T-helper 17 cell (primary cell): Measurements from ENCODE around the gene UBL5. TPM values are rescaled to one million over a fixed set of nuclear protein-coding genes. Genes with fewer than 3 reads are reported as not detected.

Source experiments
- ATAC-seq: fragments of 150-1000 bp; cut with Tn5 transposase; 2 replicates; pipeline ENCODE4 v1.10.0; 2021; ENCODE audit warnings: mild to moderate bottlenecking, moderate library complexity
- DNase-seq, 3 donors: peaks; one replicate each; pipeline versions ENCODE4 v3.0.0 to v3.0.0-alpha.2; 2020 to 2021
- H3K9me3 ChIP-seq: one replicate; pipeline ENCODE4 v1.7.0; 2013; ENCODE audit warnings: low read length, mild to moderate bottlenecking; ENCODE audit not compliant: control insufficient read depth, poor library complexity, severe bottlenecking
- H3K27ac Mint-ChIP-seq: one replicate; pipeline ENCODE4 v1.8.0; 2022; ENCODE audit warnings: mild to moderate bottlenecking, moderate library complexity, mixed read lengths
- H3K27me3 Mint-ChIP-seq: one replicate; pipeline ENCODE4 v1.8.0; 2022; ENCODE audit warnings: mixed read lengths
- H3K36me3 Mint-ChIP-seq: one replicate; pipeline ENCODE4 v1.8.0; 2022; ENCODE audit warnings: low read depth, mixed read lengths
- H3K4me1 Mint-ChIP-seq: one replicate; pipeline ENCODE4 v1.8.0; 2022; ENCODE audit warnings: mild to moderate bottlenecking, mixed read lengths
- H3K4me3 Mint-ChIP-seq: one replicate; pipeline ENCODE4 v1.8.0; 2022; ENCODE audit warnings: mild to moderate bottlenecking, moderate library complexity, mixed read lengths
- total RNA-seq, 4 donors: library from RNA in 2 of 4; stranded (reverse) in 2 of 4; gene quantifications; one replicate each; pipeline ENCODE4 v1.2.3 and lab custom pipeline; 2022 to 2026

Gene UBL5
- total RNA-seq, 2 donors from 2014 or later: 202 to 207 TPM

DNA sequence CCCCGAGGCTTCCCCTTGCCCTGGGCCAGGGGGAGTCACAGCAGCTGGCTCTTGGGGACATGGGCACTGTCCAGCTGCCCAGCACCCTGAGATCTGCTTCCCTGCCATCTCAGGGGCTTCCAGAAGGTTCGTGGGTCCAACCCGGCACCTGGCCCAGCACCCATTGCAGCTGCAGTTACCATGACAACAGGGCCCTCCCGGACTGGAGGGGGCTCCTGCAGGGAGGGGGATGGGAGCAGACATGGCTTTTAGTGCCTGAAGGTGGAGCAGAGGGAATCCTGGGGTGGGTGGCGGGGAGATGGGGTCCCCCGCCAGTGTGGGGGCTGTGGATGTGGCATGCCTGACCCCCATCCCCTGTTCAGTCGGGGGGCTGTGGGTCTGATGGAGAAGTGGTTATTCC is 22.1 kb downstream of the UBL5 start:
- H3K36me3 Mint-ChIP-seq: peaks cover 3% of the 10 kb centered on the region
- peaks cover 26% of the 10 kb centered on the region for H3K4me1 Mint-ChIP-seq

DNA sequence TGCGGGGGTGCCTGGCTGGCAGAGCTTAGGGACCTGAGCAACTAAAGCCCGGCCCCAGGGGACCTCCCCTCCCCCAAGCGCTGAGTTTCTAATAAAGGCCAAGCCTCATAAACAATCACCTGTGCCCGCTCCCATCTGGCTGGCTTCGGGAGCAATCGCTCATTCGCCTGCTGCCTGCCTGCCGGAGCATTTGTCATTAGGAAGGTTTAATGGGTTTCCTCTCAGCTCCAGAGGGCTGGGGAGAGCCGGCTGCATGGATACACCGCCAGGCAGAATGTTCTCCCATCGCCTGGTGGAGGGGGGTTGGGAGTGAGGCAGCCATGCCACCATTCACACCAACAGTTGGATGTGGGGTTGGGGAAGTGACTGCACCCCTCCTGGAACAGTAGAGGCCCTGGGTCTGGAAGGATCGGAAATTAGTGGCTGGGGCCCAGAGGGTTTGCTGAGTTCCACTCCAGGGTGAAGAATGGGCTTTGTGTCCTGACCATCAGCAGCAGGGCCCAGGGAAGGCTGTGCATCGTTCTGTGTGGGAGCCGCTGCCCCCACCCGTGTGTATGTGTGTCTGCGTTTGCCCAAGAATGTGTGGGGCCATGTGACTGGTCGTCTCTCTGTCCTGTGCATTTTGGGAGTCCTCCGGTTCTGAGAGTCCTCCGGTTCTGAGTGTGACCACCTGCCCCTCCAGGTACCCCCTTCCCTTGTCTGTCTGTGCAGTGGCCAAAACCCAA is 22.7 kb downstream of the UBL5 start:
- Mint-ChIP-seq H3K4me1 (peaks cover 21% of the 10 kb centered on the region), H3K27ac (no peak overlapping the region), H3K4me3 (no peak overlapping the region), H3K27me3 (no peaks in the 10 kb centered on the region), H3K36me3 (peaks cover 3% of the 10 kb centered on the region)
- no peaks in the 10 kb centered on the region for H3K9me3 ChIP-seq
- no peak for ATAC-seq
- DNase-seq: no peak

More for the DNA sequence above, 22.1 kb downstream of the UBL5 start:
- no peak overlapping the region for H3K4me3 Mint-ChIP-seq
- DNase-seq (no peak), ATAC-seq (no peak)
- no peaks in the 10 kb centered on the region for H3K9me3 ChIP-seq
- no peaks in the 10 kb centered on the region for H3K27me3 Mint-ChIP-seq
- H3K27ac Mint-ChIP-seq: no peak overlapping the region

DNA sequence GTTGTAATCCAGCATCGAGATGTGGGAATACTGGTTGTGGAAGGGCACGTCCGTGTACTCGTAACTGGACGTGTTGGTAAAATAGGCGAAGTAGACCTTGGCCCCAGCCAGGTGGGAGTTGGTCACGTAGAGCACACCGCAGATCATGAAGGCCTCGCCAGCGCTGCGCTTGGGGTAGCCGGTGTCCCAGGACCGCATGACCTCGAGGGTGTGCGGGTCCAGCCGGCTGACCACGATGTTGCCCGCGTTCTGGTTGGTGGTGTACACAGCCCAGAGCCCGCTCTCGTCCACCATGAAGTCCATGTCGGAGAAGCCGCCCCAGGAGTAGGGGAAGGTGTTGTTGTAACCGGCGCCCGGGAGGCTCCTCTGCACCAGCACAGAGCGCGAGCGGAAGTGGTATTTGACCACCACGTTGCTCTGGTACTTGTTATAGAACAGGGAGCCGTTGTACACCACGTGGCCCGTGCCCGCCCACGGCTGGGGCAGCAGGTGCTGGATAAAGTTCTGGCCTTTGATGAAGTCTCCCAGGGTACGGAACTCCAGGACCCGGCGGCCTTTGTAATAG is 26.6 kb downstream of the UBL5 start:
- Mint-ChIP-seq H3K36me3 (peaks cover 5% of the 10 kb centered on the region), H3K4me1 (peaks cover 40% of the 10 kb centered on the region), H3K4me3 (no peak overlapping the region), H3K27ac (peak overlapping the region; percentile 44), H3K27me3 (no peaks in the 10 kb centered on the region)
- no peaks in the 10 kb centered on the region for H3K9me3 ChIP-seq
- ATAC-seq (no peak), DNase-seq (no peak)

DNA sequence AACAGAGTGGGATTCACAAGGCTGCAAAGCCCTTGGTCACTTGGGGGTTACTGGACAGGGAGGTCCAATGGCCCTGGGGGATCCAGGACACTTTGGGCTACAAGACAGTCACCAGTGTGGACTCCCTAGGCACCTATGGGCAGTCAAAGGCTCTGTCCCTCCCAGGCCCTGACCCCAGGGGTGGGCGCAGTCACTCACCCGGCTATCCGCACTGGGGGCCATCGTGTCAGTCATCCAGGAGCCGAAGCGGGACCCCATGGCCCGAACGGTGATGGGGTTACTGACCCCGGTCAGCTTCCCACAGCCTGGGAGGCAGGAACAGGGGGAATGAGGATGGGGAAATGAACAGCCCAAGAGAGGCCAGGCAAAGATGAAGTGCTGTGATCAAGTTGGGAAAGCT is 28.9 kb downstream of the UBL5 start:
- H3K9me3 ChIP-seq: no peaks in the 10 kb centered on the region
- H3K27me3 Mint-ChIP-seq: no peaks in the 10 kb centered on the region
- DNase-seq (no peak), ATAC-seq (no peak)
- peak overlapping the region; percentile 98 for H3K4me3 Mint-ChIP-seq
- H3K27ac Mint-ChIP-seq: peak overlapping the region; percentile 96
- peaks cover 5% of the 10 kb centered on the region for H3K36me3 Mint-ChIP-seq
- peaks cover 51% of the 10 kb centered on the region for H3K4me1 Mint-ChIP-seq

DNA sequence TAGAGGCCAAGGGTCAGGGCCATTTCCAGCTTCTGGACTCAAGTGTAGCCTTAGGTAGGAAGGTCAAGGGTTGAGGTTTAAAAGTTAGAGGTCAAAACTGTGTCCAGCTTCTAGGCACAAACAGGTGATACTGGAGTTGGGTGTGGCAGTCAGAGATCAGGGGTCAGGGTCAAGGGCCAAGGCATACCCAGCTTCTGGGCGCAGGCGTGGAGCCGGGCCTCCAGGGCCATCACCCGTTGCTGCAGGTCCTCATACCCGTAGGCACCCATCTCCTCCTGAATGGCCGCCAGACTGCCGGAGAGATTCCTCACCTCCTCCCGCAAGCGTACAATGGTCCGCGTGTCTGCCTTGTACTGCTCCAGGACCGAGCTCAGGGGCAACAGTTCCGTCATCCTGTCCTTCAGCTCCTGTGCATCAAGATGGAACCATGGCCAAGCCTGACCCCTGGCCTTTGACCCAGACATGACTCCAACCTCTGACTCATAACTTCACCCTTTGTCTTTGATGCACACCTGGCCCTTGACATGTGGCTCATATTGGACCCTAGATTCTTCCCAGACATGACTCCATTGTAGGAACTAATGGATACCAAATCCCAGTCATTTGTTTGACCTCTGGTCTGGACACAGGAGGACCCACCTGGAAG is 29.5 kb downstream of the UBL5 start:
- DNase-seq (no peak), ATAC-seq (no peak)
- Mint-ChIP-seq H3K36me3 (peaks cover 5% of the 10 kb centered on the region), H3K4me3 (peak overlapping the region; percentile 98), H3K4me1 (peaks cover 53% of the 10 kb centered on the region), H3K27me3 (no peaks in the 10 kb centered on the region), H3K27ac (peak overlapping the region; percentile 96)
- H3K9me3 ChIP-seq: no peaks in the 10 kb centered on the region

DNA sequence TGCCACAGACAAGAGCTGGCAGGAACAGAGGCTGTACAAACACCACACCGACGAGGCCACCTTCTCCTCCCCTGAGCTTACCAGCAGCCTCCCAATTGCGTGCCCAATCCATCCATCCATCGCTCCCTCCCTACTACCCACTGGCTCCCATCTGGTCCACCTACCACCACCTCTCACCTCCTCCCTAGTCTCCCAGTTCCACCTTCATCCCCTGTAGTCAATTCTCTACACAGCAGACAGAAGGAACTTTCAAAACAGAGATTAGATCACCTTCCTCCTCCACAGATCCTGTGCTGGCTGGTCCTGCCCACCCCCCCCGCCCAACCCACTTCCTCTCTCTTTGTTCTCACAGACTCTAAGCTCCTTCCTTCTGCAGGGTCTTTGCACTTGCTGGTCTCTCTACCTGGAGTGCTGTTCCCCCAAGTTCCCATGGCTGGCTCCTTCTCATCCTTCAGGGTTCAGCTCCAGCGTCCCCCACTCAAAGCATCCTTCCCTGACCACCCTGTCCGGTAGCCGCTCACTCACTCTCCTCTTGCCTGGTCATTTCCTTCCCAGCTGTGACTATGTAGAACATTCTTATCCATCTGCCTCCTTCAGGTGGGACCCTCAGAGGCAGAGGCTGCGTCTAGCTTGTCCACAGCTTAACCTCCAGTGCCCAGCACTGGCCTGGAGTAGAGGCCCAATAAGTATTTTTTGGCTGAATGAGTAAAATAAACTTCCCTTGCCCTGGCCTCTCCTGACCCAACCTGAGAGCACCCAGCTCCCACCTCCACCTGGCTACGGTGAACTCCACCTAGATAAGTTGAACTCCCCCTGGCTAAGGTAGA is 30.4 kb downstream of the UBL5 start:
- peak overlapping the region; percentile 96 for H3K27ac Mint-ChIP-seq
- H3K4me1 Mint-ChIP-seq: peaks cover 54% of the 10 kb centered on the region
- no peaks in the 10 kb centered on the region for H3K9me3 ChIP-seq
- H3K36me3 Mint-ChIP-seq: peaks cover 5% of the 10 kb centered on the region
- ATAC-seq: peak; percentile 89
- H3K4me3 Mint-ChIP-seq: peak overlapping the region; percentile 98
- DNase-seq: no peak
- H3K27me3 Mint-ChIP-seq: no peaks in the 10 kb centered on the region

DNA sequence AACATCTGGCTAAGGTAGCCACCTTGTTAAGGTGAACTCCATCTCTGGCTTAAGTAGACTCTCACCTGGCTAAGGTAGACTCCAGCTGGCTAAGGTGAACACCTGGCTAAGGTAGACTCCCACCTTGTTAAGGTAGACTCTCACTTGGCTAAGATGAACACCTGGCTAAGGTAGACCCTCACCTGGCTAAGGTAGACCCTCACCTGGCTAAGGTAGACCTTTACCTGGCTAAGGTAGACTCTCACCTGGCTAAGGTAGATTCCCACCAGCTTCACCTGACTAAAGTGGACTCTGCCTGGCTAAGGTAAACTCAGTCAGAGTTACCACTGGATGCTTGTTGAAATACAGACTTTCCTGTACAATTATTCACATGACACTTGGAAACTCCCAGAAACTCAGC is 31.0 kb downstream of the UBL5 start:
- Mint-ChIP-seq H3K27ac (peak overlapping the region; percentile 96), H3K27me3 (no peaks in the 10 kb centered on the region), H3K4me3 (peak overlapping the region; percentile 98), H3K36me3 (peaks cover 4% of the 10 kb centered on the region), H3K4me1 (peaks cover 59% of the 10 kb centered on the region)
- ATAC-seq (no peak), DNase-seq (no peak)
- H3K9me3 ChIP-seq: no peaks in the 10 kb centered on the region

DNA sequence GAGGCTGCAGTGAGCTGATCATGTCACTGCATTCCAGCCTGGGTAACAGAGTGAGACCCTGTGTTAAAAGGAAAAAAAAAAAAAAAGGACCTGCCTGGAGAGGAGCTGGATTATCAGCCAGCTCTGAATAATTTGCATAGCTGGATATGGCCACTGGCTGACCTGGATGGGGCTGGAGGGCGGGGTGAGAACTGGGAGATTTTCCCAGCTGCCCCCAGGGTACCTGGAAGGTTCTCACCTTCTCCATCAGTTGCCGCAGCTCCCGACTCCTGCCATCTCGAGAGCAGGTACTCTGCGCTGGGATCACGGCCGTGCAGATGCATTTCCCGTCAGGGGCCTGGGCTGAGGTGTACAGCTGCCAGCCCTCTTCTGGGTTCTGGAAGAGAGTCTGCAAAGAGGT is 32.7 kb downstream of the UBL5 start:
- Mint-ChIP-seq H3K27ac (peak overlapping the region; percentile 29), H3K27me3 (no peaks in the 10 kb centered on the region), H3K4me3 (no peak overlapping the region)

DNA sequence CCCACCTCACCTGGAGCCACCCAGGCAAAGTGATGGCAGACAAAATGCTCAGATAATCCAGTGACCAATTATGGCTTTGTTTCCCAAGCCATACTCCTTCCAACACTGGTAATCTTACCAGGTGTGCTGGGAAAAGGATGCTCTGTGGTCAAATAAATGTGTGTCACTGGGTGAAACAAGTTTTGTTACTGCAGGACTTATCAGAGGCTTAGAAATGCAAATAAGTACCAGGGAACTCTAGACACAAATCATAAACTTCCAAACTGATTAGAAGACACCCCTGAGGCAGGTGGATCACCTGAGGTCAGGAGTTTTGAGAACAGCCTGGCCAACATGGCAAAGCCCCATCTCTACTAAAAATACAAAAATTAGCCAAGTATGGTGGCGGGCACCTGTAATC is 33.8 kb downstream of the UBL5 start:
- no peaks in the 10 kb centered on the region for H3K9me3 ChIP-seq
- peaks cover 63% of the 10 kb centered on the region for H3K4me1 Mint-ChIP-seq
- H3K27me3 Mint-ChIP-seq: no peaks in the 10 kb centered on the region
- H3K4me3 Mint-ChIP-seq: peak overlapping the region; percentile 71
- no peak for DNase-seq
- peak overlapping the region; percentile 68 for H3K27ac Mint-ChIP-seq
- peaks cover 2% of the 10 kb centered on the region for H3K36me3 Mint-ChIP-seq
- no peak for ATAC-seq

More for the DNA sequence above, 32.7 kb downstream of the UBL5 start:
- no peak for ATAC-seq
- no peak for DNase-seq
- Mint-ChIP-seq H3K4me1 (peaks cover 57% of the 10 kb centered on the region), H3K36me3 (peaks cover 2% of the 10 kb centered on the region)
- H3K9me3 ChIP-seq: no peaks in the 10 kb centered on the region

DNA sequence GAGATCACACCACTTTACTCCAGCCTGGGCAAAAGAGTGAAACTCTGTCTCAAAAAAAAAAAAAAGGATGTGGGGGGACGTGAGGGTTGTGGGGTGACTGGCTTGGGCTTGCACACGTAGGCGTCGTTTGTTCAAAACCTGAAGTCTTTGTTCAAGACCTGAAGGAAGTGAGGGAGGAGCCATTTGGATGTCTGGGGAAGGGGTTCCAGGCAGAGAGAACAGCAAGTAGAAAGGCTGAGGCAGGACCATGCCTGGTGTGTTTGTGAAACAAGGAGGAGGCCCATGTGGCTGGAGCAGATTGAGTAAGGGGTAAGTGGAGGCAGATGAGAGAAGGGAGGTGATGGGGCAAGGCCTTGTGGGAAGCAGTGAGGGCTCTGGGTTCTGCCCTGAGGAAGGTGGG is 35.2 kb downstream of the UBL5 start:
- no peaks in the 10 kb centered on the region for H3K9me3 ChIP-seq
- Mint-ChIP-seq H3K4me3 (peak overlapping the region; percentile 34), H3K4me1 (peaks cover 58% of the 10 kb centered on the region), H3K27ac (peak overlapping the region; percentile 68), H3K36me3 (peaks cover under 1% of the 10 kb centered on the region), H3K27me3 (no peaks in the 10 kb centered on the region)
- ATAC-seq (no peak), DNase-seq (no peak)

DNA sequence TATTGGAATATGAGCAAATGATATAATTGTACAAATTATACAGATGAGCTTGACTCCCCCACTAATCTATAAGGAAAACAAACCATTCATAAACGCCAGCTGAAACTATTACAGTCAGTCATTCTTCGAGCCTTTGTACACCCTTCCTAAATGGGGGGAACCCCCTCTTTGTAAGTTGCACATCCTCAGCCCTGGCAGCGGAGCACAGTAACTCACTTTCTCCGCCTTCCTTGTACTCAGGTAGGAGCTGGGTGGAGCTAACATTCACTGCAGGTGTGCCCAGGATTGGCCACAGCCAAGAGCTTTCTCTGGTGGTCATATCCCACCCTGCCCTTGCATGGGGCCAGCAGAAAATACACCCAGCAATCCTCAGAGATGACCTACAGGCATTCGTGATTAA is 36.0 kb downstream of the UBL5 start:
- DNase-seq (no peak), ATAC-seq (peak; percentile 56)
- H3K27ac Mint-ChIP-seq: peak overlapping the region; percentile 68
- H3K4me1 Mint-ChIP-seq: peaks cover 49% of the 10 kb centered on the region
- H3K27me3 Mint-ChIP-seq: no peaks in the 10 kb centered on the region
- no peak overlapping the region for H3K4me3 Mint-ChIP-seq
- H3K36me3 Mint-ChIP-seq: no peaks in the 10 kb centered on the region
- no peaks in the 10 kb centered on the region for H3K9me3 ChIP-seq

DNA sequence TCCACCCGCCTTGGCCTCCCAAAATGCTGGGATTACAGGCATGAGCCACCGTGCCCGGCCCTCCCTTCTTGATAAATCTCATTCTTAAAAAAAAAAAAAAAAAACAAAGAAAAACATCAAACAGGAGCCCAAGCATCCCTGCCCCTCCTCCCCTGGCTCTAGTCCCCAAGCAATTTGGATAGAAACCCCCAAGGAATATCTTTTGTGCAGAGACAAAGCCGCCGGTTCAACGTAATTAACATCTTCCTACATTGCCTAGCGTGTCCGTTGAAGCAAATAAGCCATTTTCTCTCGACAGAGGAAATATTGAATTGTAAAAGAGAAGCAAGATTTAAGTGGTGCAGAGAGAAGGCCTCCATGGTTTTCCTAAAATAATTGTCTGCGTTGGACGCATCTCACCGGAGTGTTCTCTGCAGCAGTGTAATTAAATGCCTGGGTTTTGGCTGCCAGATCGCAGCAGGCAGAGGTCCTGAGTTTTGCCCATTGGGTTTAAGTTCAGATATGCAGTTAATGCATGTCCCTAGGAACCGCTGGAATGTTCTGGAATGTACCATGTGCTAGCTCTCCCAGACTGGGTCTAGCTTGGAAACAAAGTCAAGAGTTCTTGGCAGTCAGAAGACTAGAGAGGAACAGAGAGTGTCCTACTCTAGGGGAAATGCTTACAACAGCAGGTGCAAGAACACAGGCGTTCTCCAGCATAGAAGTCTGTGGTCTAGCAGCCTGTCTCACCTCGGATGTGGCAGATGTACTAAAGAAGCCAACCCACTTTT is 38.2 kb downstream of the UBL5 start:
- ATAC-seq (peak; percentile 97), DNase-seq (peak in 1 of 3 donors; percentile 20)
- Mint-ChIP-seq H3K4me3 (peak overlapping the region; percentile 47), H3K36me3 (no peaks in the 10 kb centered on the region), H3K27ac (peak overlapping the region; percentile 32), H3K4me1 (peaks cover 40% of the 10 kb centered on the region), H3K27me3 (no peaks in the 10 kb centered on the region)
- H3K9me3 ChIP-seq: no peaks in the 10 kb centered on the region
